Right lobe of liver (tissue), 6 donors: ENCODE results near the gene COPS6. TPM values are rescaled to one million over a fixed set of nuclear protein-coding genes. Genes with fewer than 3 reads are reported as not detected.

Experiments
- ATAC-seq, 4 donors: fragments of 200-7000 bp; cut with Tn5 transposase; one replicate each; pipeline ENCODE4 v1.9.1; 2020; ENCODE audit warnings: mild to moderate bottlenecking in 4 of 4, moderate library complexity in 4 of 4
- DNase-seq, 3 donors: peaks; one replicate each; pipeline ENCODE4 v3.0.0-alpha.2; 2020
- H3K27ac ChIP-seq, 3 donors: fragments of 200-600 bp; one replicate each; pipeline ENCODE4 v1.8.0; 2022
- H3K27me3 ChIP-seq, 2 donors: fragments of 200-600 bp; one replicate each; pipeline ENCODE4 v1.8.0; 2022
- H3K36me3 ChIP-seq, 4 donors: fragments of 200-600 bp; sonication (generic) in 1 of 4; one replicate each; pipeline versions ENCODE4 v1.5.1 to v1.8.0; 2017 to 2022; ENCODE audit warnings: control low read depth in 1 of 4
- H3K4me1 ChIP-seq, 4 donors: fragments of 200-600 bp; sonication (generic) in 1 of 4; one replicate each; pipeline versions ENCODE4 v1.5.1 to v1.8.0; 2017 to 2022; ENCODE audit warnings: control low read depth in 1 of 4
- H3K4me3 ChIP-seq, 3 donors: fragments of 200-600 bp; one replicate each; pipeline ENCODE4 v1.8.0; 2022
- H3K9me3 ChIP-seq, 4 donors: fragments of 200-600 bp; sonication (generic) in 1 of 4; one replicate each; pipeline versions ENCODE4 v1.5.1 to v1.8.0; 2017 to 2022; ENCODE audit warnings: control low read depth in 1 of 4
- POLR2A ChIP-seq: fragments of 450-650 bp; IDR thresholded peaks from one replicate; pipeline ENCODE4 v1.6.1; 2017; ENCODE audit warnings: antibody characterized with exemption, mild to moderate bottlenecking
- WGBS: methylation state at CpG from one replicate; pipeline ENCODE4 v1.1.6; 2018; ENCODE audit warnings: low coverage, low lambda C conversion rate; ENCODE audit not compliant: insufficient coverage; ENCODE audit errors: missing lambda C conversion rate; 5-methylcytosine and 5-hydroxymethylcytosine counted together
- intact Hi-C, 2 donors: fragments of 100-400 bp; cut with DNase I; formaldehyde crosslinking; loops; one replicate each; pipeline versions ENCODE4 v1.11.2 to v1.14.1; 2022
- total RNA-seq, 6 experiments: library from RNA; depleted of rRNA in 2 of 6; stranded (reverse); fragments of >200 nt in 2 of 6; fragmentation: NEBNext Ultra II Directional in 3 of 6; extraction: Animal tissue kit (Norgen Biotek cat#: 25700) in 3 of 6; gene quantifications; one replicate each; pipeline versions ENCODE4 v1.1.0 to v1.2.4, GENCODE V29; 2016 to 2023
- TF ChIP-seq, protein P1 (sequence below), 4 donors: fragments of 200-600 bp in 3 of 4; fragments of 450-650 bp in 1 of 4; IDR thresholded peaks; one replicate each; pipeline versions ENCODE4 v1.5.1 to v1.8.0; 2016 to 2022; ENCODE audit warnings: antibody characterized with exemption in 4 of 4, mild to moderate bottlenecking in 2 of 4
- donor health status: DM: no; HTN: yes; CAD: no.
- donor health status: DM: no; HTN: no; CAD: no.
- donor health status: DM: no; HTN: no; CAD: no.
- donor health status: DM: no; HTN: yes; CAD: no.
- donor health status: DM: no; HTN: yes; CAD: no.

The COPS6 gene
- total RNA-seq, 6 experiments from 2014 or later, result 28.3 to 49.7 (median 42.7) TPM

GRCh38 chr7:100090527-100091410, 2.0 kb downstream of the COPS6 start:
- H3K27ac ChIP-seq, result no peak overlapping the region
- H3K9me3 ChIP-seq, result no peaks in the 10 kb centered on the region
- WGBS, result 85% methylated on average over 12 of the region's 14 CpGs
- H3K27me3 ChIP-seq, result no peaks in the 10 kb centered on the region
- peaks cover 0 to 55% (median 28%) of the 10 kb centered on the region in 4 donors for H3K36me3 ChIP-seq
- ATAC-seq (no peak), DNase-seq (no peak)
- H3K4me3 ChIP-seq, result no peak overlapping the region
- peaks cover 0 to 8% (median 3%) of the 10 kb centered on the region in 4 donors for H3K4me1 ChIP-seq
- no peak for TF ChIP-seq POLR2A
- TF ChIP-seq, protein P1, sequence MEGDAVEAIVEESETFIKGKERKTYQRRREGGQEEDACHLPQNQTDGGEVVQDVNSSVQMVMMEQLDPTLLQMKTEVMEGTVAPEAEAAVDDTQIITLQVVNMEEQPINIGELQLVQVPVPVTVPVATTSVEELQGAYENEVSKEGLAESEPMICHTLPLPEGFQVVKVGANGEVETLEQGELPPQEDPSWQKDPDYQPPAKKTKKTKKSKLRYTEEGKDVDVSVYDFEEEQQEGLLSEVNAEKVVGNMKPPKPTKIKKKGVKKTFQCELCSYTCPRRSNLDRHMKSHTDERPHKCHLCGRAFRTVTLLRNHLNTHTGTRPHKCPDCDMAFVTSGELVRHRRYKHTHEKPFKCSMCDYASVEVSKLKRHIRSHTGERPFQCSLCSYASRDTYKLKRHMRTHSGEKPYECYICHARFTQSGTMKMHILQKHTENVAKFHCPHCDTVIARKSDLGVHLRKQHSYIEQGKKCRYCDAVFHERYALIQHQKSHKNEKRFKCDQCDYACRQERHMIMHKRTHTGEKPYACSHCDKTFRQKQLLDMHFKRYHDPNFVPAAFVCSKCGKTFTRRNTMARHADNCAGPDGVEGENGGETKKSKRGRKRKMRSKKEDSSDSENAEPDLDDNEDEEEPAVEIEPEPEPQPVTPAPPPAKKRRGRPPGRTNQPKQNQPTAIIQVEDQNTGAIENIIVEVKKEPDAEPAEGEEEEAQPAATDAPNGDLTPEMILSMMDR (IDR thresholded peaks at IDR 0.05), result no peak
- intact Hi-C loops, result no loop called here

DNA sequence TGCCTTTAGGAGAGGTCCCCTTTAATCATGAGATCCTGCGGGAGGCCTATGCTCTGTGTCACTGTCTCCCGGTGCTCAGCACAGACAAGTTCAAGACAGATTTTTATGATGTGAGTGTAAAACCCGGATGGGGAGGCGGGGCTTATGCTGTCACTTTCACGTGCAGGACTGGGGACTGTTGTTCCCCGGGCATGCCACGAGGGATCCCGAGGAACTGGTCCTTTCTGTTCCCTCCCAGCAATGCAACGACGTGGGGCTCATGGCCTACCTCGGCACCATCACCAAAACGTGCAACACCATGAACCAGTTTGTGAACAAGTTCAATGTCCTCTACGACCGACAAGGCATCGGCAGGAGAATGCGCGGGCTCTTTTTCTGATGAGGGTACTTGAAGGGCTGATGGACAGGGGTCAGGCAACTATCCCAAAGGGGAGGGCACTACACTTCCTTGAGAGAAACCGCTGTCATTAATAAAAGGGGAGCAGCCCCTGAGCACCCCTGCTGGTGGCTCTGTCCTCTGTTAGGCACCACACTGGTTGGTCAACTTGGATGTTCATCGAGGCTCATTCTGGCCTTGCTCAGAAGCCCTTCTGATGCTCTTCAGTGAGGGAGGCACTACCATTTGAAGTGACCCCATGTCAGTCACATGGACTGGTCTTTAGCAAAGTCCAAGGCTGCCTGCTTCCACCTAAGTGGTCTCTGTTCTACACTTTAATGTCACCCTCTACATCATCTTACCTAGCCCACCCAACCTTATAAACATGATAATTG, 2.8 kb downstream of the COPS6 start:
- H3K27ac ChIP-seq, result no peak overlapping the region
- H3K9me3 ChIP-seq, result no peaks in the 10 kb centered on the region
- no peaks in the 10 kb centered on the region for H3K27me3 ChIP-seq
- WGBS, result 41% methylated on average over 12 of the region's 19 CpGs
- TF ChIP-seq, protein P1 (IDR thresholded peaks at IDR 0.05), result no peak
- TF ChIP-seq POLR2A, result no peak
- intact Hi-C loops, result no loop called here
- DNase-seq (no peak), ATAC-seq (no peak)
- H3K4me1 ChIP-seq, result peaks cover 0 to 8% (median 3%) of the 10 kb centered on the region in 4 donors
- no peak overlapping the region for H3K4me3 ChIP-seq
- peaks cover under 1 to 63% (median 34%) of the 10 kb centered on the region in 4 donors for H3K36me3 ChIP-seq

- Histone ChIP-seq H3K4me1 (peaks cover 0 to 8% (median 2%) of the 10 kb centered on the region in 4 donors), H3K27ac (no peak overlapping the region), H3K27me3 (no peaks in the 10 kb centered on the region), H3K9me3 (no peaks in the 10 kb centered on the region), H3K36me3 (peaks cover 8 to 77% (median 46%) of the 10 kb centered on the region in 4 donors), H3K4me3 (no peak overlapping the region)
- no peak for DNase-seq
- ATAC-seq, result no peak
- 33% methylated on average over 1 of the region's 8 CpGs for WGBS
- TF ChIP-seq, protein P1 (IDR thresholded peaks at IDR 0.05), result no peak
- TF ChIP-seq POLR2A, result no peak
- intact Hi-C loops, result no loop called here
Observed at GRCh38 chr7:100093054-100093453, 4.3 kb downstream of the COPS6 start.

DNA sequence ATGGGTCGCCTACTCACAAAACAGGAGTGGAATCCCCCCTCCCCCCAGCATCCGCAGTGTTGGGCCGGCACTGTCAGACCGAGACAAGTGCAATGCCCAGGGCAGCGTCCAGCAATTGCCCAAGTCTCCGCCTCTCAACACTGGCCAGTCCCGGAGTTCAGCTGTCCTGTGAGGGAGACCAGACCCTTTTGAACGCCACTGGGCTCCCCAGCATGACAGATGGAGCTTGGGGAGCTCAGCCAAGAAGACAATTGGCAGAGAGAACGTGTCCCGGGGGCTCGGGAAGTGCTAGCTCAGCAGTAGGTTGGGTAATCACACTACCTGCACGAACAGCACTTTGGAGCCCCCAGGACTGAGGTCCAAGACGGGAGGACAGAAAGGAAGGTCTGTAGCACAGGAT, 4.7 kb downstream of the COPS6 start:
- H3K4me3 ChIP-seq, result no peak overlapping the region
- no peaks in the 10 kb centered on the region for H3K27me3 ChIP-seq
- H3K27ac ChIP-seq, result no peak overlapping the region
- WGBS, result 24% methylated on average over 6 of the region's 13 CpGs
- H3K4me1 ChIP-seq, result peaks cover 0 to 8% (median 0%) of the 10 kb centered on the region in 4 donors
- no peaks in the 10 kb centered on the region for H3K9me3 ChIP-seq
- intact Hi-C loops, result no loop called here
- no peak for TF ChIP-seq POLR2A
- TF ChIP-seq, protein P1 (IDR thresholded peaks at IDR 0.05), result no peak
- DNase-seq, result no peak
- ATAC-seq, result peak in 3 of 4 donors; percentile 6 to 19 (median 11)
- H3K36me3 ChIP-seq, result peaks cover 8 to 82% (median 49%) of the 10 kb centered on the region in 4 donors
